HepG2 (cell line): ENCODE measurements around the gene ANKRD39. TPM values are rescaled to one million over a fixed set of nuclear protein-coding genes. Genes with fewer than 3 reads are reported as not detected.

Experiments
- CBX5 ChIP-seq: sonication (generic); formaldehyde crosslinking; IDR thresholded peaks from 2 replicates; pipeline ENCODE4 v1.4.0; 2020; ENCODE audit warnings: missing genetic modification reagents, borderline replicate concordance
- CENPX ChIP-seq: sonication (generic); formaldehyde crosslinking; IDR thresholded peaks from 2 replicates; pipeline ENCODE4 v1.9.0; 2021; ENCODE audit warnings: mild to moderate bottlenecking, missing genetic modification reagents, moderate library complexity
- E2F5 ChIP-seq: sonication (generic); formaldehyde crosslinking; conservative IDR thresholded peaks from 2 replicates; pipeline ENCODE4 v1.4.0; 2020; ENCODE audit warnings: missing genetic modification reagents
- ETS1 ChIP-seq: sonication (generic); formaldehyde crosslinking; IDR thresholded peaks from 2 replicates; pipeline ENCODE4 v1.4.0; 2020; ENCODE audit warnings: missing genetic modification reagents
- HCFC1 ChIP-seq: fragments of 150-350 bp; IDR thresholded peaks from 2 replicates; pipeline ENCODE4 v1.6.1; 2014; ENCODE audit warnings: low read depth, low read length
- KDM3A ChIP-seq: IDR thresholded peaks from 2 replicates; pipeline ENCODE4 v1.6.1; 2018; ENCODE audit warnings: low read depth, missing compliant biosample characterization
- RFX3 ChIP-seq: IDR thresholded peaks from 2 replicates; pipeline ENCODE4 v1.6.1; 2016; ENCODE audit warnings: missing biosample characterization, missing genetic modification reagents
- ZBTB46 ChIP-seq: sonication (generic); formaldehyde crosslinking; IDR thresholded peaks from 2 replicates; pipeline ENCODE4 v1.4.0; 2020; ENCODE audit warnings: mild to moderate bottlenecking, missing genetic modification reagents, borderline replicate concordance
- ZHX2 ChIP-seq, 2 experiments: sonication (generic) in 1 of 2; formaldehyde crosslinking in 1 of 2; IDR thresholded peaks; 2 replicates each; pipeline versions ENCODE4 v1.6.1 to v1.9.0; 2014 to 2022; ENCODE audit warnings: antibody characterized with exemption in 1 of 2, borderline replicate concordance in 1 of 2, inconsistent platforms in 1 of 2, low read depth in 1 of 2, missing genetic modification reagents in 1 of 2
- ZMYM3 ChIP-seq: sonication (generic); formaldehyde crosslinking; IDR thresholded peaks from 2 replicates; pipeline ENCODE4 v1.5.1; 2020; ENCODE audit warnings: mild to moderate bottlenecking, missing genetic modification reagents
- ZMYM4 ChIP-seq: sonication (generic); formaldehyde crosslinking; IDR thresholded peaks from 2 replicates; pipeline ENCODE4 v1.8.1; 2023; ENCODE audit warnings: mild to moderate bottlenecking, missing genetic modification reagents
- ZNF264 ChIP-seq: sonication (generic); formaldehyde crosslinking; IDR thresholded peaks from 2 replicates; pipeline ENCODE4 v1.4.0; 2020; ENCODE audit warnings: missing genetic modification reagents
- ZNF329 ChIP-seq: sonication (generic); formaldehyde crosslinking; IDR thresholded peaks from 2 replicates; pipeline ENCODE4 v1.9.0; 2021; ENCODE audit warnings: low read depth, mild to moderate bottlenecking, missing genetic modification reagents
- ZNF607 ChIP-seq: sonication (generic); formaldehyde crosslinking; IDR thresholded peaks from 2 replicates; pipeline ENCODE4 v1.5.1; 2020; ENCODE audit warnings: missing genetic modification reagents, mild to moderate bottlenecking, borderline replicate concordance
- ZNF639 ChIP-seq: conservative IDR thresholded peaks from 2 replicates; pipeline ENCODE4 v1.6.1; 2018; ENCODE audit warnings: missing genetic modification reagents
- ZNF740 ChIP-seq: sonication (generic); formaldehyde crosslinking; IDR thresholded peaks from 2 replicates; pipeline ENCODE4 v1.4.0; 2020; ENCODE audit warnings: missing genetic modification reagents
- ZNF766 ChIP-seq: sonication (generic); formaldehyde crosslinking; IDR thresholded peaks from 2 replicates; pipeline ENCODE4 v1.5.0; 2020; ENCODE audit warnings: missing genetic modification reagents, borderline replicate concordance
- ZNF883 ChIP-seq: sonication (generic); formaldehyde crosslinking; IDR thresholded peaks from 2 replicates; pipeline ENCODE4 v1.5.1; 2020; ENCODE audit warnings: mild to moderate bottlenecking, missing genetic modification reagents; ENCODE audit errors: not compliant biosample characterization
- polyA plus RNA-seq, 8 experiments: library from polyadenylated mRNA; depleted of rRNA in 3 of 8; stranded (reverse) in 7 of 8; unstranded in 1 of 8; fragments of >200 nt; fragmentation: Illumina TruSeq in 4 of 8; extraction: Trizol in 4 of 8; gene quantifications; 2 replicates each; pipeline versions ENCODE4 v1.2.1 to v1.2.3, GENCODE V29; 2011 to 2016; ENCODE audit warnings: low read depth in 4 of 8, missing spikeins in 1 of 8, mixed read lengths in 1 of 8; ENCODE audit not compliant: insufficient read depth in 1 of 8
- total RNA-seq, 5 experiments: library from RNA; depleted of rRNA; stranded (reverse); fragments of >200 nt; fragmentation: Illumina TruSeq; extraction: Trizol; gene quantifications; 2 replicates each; pipeline ENCODE4 v1.2.3, GENCODE V29; 2016; ENCODE audit warnings: low read depth in 1 of 5

Gene ANKRD39
- total and polyA plus RNA-seq, 2 of the 13 experiments (the other 11 are each of a cell fraction or from before 2014, with no cell fraction given): 23.2 to 24.8 TPM

GRCh38 chr2:96810783-96811192 is 47.0 kb downstream of the ANKRD39 start (continued):
- no peak for TF ChIP-seq KDM3A (CRISPR knock-in tag)
- TF ChIP-seq ZNF766 (CRISPR knock-in tag): no peak
- no peak for TF ChIP-seq ZNF883 (CRISPR knock-in tag)
- TF ChIP-seq ZNF740 (CRISPR knock-in tag): no peak
- no peak for TF ChIP-seq ZHX2 (IDR thresholded peaks at IDR 0.05; ENCODE audit: low read depth)
- TF ChIP-seq ZHX2 (CRISPR knock-in tag; IDR thresholded peaks at IDR 0.05; ENCODE audit: borderline replicate concordance): no peak
- TF ChIP-seq CBX5 (CRISPR knock-in tag): no peak
- no peak for TF ChIP-seq ZNF329 (CRISPR knock-in tag)
- no peak for TF ChIP-seq CENPX (CRISPR knock-in tag)
- TF ChIP-seq HCFC1: no peak
- TF ChIP-seq ZNF607 (CRISPR knock-in tag): no peak
- TF ChIP-seq ZNF639 (CRISPR knock-in tag): no peak
- TF ChIP-seq RFX3: no peak
- TF ChIP-seq ZBTB46 (CRISPR knock-in tag): no peak
- no peak for TF ChIP-seq ETS1 (CRISPR knock-in tag)
- peak; percentile 77; the same call in 1 of the 2 replicates for TF ChIP-seq ZMYM3 (CRISPR knock-in tag)
- no peak for TF ChIP-seq ZMYM4 (CRISPR knock-in tag)
- no peak for TF ChIP-seq E2F5 (CRISPR knock-in tag)
- TF ChIP-seq ZNF264 (CRISPR knock-in tag): no peak
